Measurements from ENCODE around the gene HYCC1. TPM values are rescaled to one million over a fixed set of nuclear protein-coding genes. Genes with fewer than 3 reads are reported as not detected.
"Not testable (repeated sequence)": the region's sequence is repeated elsewhere in the genome, so short reads cannot be mapped to it uniquely, and the experiment has no call there.

HYCC1 gene
- total RNA-seq, 3 donors from 2014 or later: 5.1 to 28.5 (median 6.7) TPM

DNA sequence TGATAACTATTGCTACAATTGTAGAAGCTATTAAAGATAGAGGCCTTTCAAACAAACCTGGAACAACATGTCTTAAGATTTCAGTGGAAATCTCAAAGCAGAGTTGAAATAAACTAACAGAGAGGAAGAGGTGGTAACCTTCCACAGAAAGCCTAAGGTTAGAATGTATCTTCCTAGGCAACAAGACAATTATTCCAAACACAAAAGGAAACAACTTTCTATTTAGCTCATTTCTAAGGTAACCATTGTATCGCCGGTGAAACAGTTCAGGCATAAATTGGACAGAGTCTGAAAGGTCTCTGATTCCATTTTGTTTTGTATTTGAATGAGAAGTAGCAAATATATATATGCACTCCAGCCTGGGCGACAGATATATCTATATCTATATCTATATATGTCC lies 30.7 kb upstream of the HYCC1 start:
- no peak for ATAC-seq

DNA sequence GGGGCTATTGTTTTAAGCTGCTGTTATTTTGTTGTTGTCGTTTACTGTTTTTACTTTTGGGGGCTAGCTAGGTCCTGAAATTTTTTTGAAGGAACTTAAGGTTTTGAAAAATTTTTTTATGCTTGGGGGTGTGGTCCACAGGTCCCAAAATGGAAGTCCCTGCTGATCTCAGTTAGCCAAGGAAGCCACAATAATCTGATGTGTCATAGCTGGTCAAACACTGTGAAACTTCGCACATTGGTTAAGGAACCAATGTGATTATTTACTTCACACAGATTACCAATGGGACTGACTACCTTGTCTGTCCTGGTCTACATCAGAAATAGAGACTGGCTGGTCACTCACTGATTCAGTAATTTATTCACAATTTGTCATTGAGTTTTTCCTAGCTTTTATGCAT lies 29.5 kb upstream of the HYCC1 start:
- Histone ChIP-seq H3K4me3 (no peak overlapping the region), H3K4me1 (ENCODE audit: low read depth) (no peaks in the 10 kb centered on the region), H3K36me3 (ENCODE audit: low read depth) (no peaks in the 10 kb centered on the region), H3K9me3 (no peaks in the 10 kb centered on the region)
- ATAC-seq (no peak), DNase-seq (no peak)
- intact Hi-C loops (cut with DNase I, micrococcal nuclease): no loop called here
- TF ChIP-seq, protein P1, sequence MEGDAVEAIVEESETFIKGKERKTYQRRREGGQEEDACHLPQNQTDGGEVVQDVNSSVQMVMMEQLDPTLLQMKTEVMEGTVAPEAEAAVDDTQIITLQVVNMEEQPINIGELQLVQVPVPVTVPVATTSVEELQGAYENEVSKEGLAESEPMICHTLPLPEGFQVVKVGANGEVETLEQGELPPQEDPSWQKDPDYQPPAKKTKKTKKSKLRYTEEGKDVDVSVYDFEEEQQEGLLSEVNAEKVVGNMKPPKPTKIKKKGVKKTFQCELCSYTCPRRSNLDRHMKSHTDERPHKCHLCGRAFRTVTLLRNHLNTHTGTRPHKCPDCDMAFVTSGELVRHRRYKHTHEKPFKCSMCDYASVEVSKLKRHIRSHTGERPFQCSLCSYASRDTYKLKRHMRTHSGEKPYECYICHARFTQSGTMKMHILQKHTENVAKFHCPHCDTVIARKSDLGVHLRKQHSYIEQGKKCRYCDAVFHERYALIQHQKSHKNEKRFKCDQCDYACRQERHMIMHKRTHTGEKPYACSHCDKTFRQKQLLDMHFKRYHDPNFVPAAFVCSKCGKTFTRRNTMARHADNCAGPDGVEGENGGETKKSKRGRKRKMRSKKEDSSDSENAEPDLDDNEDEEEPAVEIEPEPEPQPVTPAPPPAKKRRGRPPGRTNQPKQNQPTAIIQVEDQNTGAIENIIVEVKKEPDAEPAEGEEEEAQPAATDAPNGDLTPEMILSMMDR (IDR thresholded peaks at IDR 0.05): no peak

More for the DNA sequence above, 30.7 kb upstream of the HYCC1 start:
- Histone ChIP-seq H3K36me3 (ENCODE audit: low read depth) (no peaks in the 10 kb centered on the region), H3K9me3 (no peaks in the 10 kb centered on the region), H3K4me1 (ENCODE audit: low read depth) (no peaks in the 10 kb centered on the region), H3K4me3 (no peak overlapping the region)
- intact Hi-C loops (cut with DNase I, micrococcal nuclease): no loop called here
- DNase-seq: no peak
- TF ChIP-seq, protein P1 (IDR thresholded peaks at IDR 0.05): no peak

DNA sequence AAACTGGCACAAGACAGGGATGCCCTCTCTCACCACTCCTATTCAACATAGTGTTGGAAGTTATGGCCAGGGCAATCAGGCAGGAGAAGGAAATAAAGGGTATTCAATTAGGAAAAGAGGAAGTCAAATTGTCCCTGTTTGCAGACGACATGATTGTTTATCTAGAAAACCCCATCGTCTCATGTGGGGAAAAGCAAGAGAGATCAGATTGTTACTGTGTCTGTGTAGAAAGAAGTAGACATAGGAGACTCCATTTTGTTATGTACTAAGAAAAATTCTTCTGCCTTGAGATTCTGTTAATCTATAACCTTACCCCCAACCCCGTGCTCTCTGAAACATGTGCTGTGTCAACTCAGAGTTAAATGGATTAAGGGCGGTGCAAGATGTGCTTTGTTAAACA lies 25.7 kb upstream of the HYCC1 start:
- ATAC-seq; DNase-seq; H3K9me3 ChIP-seq; intact Hi-C loops (cut with DNase I, micrococcal nuclease); H3K4me1 ChIP-seq (ENCODE audit: low read depth); H3K36me3 ChIP-seq (ENCODE audit: low read depth); H3K4me3 ChIP-seq: not testable (repeated sequence)

DNA sequence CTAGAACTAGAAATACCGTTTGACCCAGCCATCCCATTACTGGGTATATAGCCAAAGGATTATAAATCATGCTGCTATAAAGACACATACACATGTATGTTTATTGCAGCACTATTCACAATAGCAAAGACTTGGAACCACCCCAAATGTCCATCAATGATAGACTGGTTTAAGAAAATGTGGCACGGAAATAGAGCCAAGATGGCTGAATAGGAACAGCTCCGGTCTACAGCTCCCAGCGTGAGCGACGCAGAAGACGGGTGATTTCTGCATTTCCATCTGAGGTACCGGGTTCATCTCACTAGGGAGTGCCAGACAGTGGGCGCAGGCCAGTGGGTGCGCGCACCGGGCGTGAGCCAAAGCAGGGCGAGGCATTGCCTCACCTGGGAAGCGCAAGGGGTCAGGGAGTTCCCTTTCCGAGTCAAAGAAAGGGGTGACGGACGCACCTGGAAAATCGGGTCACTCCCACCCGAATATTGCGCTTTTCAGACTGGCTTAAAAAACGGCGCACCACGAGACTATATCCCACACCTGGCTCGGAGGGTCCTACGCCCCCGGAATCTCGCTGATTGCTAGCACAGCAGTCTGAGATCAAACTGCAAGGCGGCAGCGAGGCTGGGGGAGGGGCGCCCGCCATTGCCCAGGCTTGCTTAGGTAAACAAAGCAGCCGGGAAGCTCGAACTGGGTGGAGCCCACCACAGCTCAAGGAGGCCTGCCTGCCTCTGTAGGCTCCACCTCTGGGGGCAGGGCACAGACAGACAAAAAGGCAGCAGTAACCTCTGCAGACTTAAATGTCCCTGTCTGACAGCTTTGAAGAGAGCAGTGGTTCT lies 21.8 kb upstream of the HYCC1 start:
- not testable (repeated sequence) for H3K9me3 ChIP-seq

DNA sequence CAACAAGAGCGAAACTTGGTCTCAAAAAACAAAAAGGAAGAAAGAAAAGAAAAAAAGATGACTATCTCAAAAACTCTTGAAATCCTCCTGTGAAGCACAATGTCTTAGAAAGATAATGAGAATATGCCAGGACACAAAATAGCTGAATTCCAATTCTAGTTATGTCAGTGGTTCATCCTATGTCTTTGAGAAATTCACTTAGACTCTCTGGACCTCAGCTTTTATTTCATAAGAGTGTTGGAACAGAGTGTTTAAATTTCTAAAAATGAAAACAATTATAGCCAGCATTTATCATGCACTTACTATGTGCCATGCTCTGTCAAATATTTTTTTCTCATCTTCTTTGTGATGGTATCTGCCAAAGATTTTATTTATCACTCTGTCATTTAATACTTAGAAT lies 13.3 kb upstream of the HYCC1 start:
- Histone ChIP-seq H3K4me3 (no peak overlapping the region), H3K4me1 (ENCODE audit: low read depth) (no peaks in the 10 kb centered on the region), H3K36me3 (ENCODE audit: low read depth) (no peaks in the 10 kb centered on the region), H3K9me3 (no peaks in the 10 kb centered on the region)
- no peak for DNase-seq
- no peak for ATAC-seq
- TF ChIP-seq, protein P1 (IDR thresholded peaks at IDR 0.05): no peak
- intact Hi-C loops (cut with DNase I, micrococcal nuclease): no loop called here

More for the DNA sequence above, 21.8 kb upstream of the HYCC1 start:
- DNase-seq; intact Hi-C loops (cut with DNase I, micrococcal nuclease); ATAC-seq; H3K4me1 ChIP-seq (ENCODE audit: low read depth); H3K4me3 ChIP-seq; H3K36me3 ChIP-seq (ENCODE audit: low read depth): not testable (repeated sequence)

DNA sequence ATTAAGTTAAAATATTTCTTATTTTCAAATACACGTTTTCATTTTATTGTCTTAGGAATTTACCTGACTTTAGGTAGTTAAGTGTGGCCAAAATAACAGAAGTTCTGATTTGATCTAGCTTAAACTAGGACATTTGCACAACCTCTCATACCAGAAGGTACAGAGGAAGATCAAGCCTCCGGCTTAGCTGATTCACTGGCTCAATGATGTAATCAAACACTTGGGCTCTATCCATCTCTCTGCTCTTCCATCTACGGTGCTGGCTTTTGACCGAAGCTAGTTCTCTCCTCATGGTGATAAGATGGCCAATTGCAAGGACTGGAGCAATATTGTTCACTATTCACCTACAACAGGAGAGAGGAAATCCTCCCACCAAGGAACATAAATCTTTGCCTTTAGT lies 12.2 kb upstream of the HYCC1 start:
- Histone ChIP-seq H3K9me3 (no peaks in the 10 kb centered on the region), H3K4me3 (no peak overlapping the region), H3K4me1 (ENCODE audit: low read depth) (no peaks in the 10 kb centered on the region), H3K36me3 (ENCODE audit: low read depth) (no peaks in the 10 kb centered on the region)
- TF ChIP-seq, protein P1 (IDR thresholded peaks at IDR 0.05): no peak
- intact Hi-C loops (cut with DNase I, micrococcal nuclease): no loop called here
- ATAC-seq: no peak
- no peak for DNase-seq

Data from mucosa of descending colon (tissue), 3 donors.